ENCODE results near the gene MAEA.
"Not testable (repeated sequence)": the region's sequence is repeated elsewhere in the genome, so short reads cannot be mapped to it uniquely, and the experiment has no call there.

The MAEA gene

DNA sequence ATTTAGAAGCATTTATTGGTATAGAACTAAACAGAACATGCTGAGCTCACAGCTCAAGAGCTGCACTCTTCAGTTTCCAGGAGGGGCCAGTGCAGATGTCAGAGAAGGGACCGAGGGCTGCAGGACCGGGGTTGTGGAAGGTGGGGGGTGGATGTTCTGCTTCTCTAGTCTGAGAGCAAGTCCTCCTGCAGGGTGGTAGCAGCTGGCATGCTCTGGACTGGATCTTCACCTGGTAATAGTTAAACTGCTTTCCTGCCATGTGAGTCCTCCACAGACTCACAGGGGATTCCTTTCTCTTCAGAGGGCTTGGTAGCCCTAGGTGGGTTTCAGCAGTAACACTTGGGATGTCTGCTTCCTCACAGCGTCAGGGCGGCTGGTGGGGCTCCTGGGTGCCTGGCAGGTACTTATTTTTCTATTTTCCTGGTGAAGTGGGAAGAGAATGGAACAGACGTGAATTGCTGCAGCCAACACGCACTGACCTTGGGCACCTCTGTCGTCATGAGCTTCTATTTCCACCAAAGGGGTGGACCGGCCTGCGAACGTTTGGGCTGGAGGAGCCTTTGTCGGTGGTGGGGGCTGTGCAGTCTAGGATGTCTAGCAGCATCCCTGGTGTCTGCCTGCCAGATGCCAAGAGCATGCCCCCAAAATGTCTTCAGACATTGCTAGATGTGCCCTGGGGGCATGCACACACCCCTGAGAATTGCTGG is 2.5 kb downstream of the MAEA start:
- Histone ChIP-seq H3K4me1 (ENCODE audit: insufficient read depth, low read length, severe bottlenecking) (peaks cover 51% of the 10 kb centered on the region), H3K9ac (ENCODE audit: low read length) (no peak overlapping the region; the same call in 1 of the 2 replicates), H4K20me1 (ENCODE audit: insufficient read depth, low read length) (no peaks in the 10 kb centered on the region), H3F3A (ENCODE audit: insufficient read depth, low read length) (no peaks in the 10 kb centered on the region), H3K9me2 (ENCODE audit: low read depth, low read length) (no peaks in the 10 kb centered on the region), H3K4me3 (ENCODE audit: low read depth, low read length, poor library complexity, severe bottlenecking) (no peak overlapping the region), H2AFZ (ENCODE audit: low read length) (no peak overlapping the region), H3K27me3 (ENCODE audit: insufficient read depth, low read length) (no peaks in the 10 kb centered on the region), H3K79me2 (ENCODE audit: insufficient read depth, low read length) (peaks cover 32% of the 10 kb centered on the region), H3K36me3 (ENCODE audit: insufficient read depth, low read length) (no peaks in the 10 kb centered on the region), H3K9me3 (ENCODE audit: low read length) (no peaks in the 10 kb centered on the region), H3K27ac (ENCODE audit: low read depth, low read length, poor library complexity, severe bottlenecking) (no peak overlapping the region), H3K4me2 (ENCODE audit: low read length) (peak overlapping the region; percentile 96)
- TF ChIP-seq, protein P1, sequence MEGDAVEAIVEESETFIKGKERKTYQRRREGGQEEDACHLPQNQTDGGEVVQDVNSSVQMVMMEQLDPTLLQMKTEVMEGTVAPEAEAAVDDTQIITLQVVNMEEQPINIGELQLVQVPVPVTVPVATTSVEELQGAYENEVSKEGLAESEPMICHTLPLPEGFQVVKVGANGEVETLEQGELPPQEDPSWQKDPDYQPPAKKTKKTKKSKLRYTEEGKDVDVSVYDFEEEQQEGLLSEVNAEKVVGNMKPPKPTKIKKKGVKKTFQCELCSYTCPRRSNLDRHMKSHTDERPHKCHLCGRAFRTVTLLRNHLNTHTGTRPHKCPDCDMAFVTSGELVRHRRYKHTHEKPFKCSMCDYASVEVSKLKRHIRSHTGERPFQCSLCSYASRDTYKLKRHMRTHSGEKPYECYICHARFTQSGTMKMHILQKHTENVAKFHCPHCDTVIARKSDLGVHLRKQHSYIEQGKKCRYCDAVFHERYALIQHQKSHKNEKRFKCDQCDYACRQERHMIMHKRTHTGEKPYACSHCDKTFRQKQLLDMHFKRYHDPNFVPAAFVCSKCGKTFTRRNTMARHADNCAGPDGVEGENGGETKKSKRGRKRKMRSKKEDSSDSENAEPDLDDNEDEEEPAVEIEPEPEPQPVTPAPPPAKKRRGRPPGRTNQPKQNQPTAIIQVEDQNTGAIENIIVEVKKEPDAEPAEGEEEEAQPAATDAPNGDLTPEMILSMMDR (IDR thresholded peaks at IDR 0.05; ENCODE audit: low read length): no peak
- TF ChIP-seq EZH2 (IDR thresholded peaks at IDR 0.05; ENCODE audit: borderline replicate concordance, low read length): no peak

GRCh38 chr4:1292703-1293011 is 3.0 kb downstream of the MAEA start:
- H2AFZ ChIP-seq (ENCODE audit: low read length); H3K9me2 ChIP-seq (ENCODE audit: low read depth, low read length); H3K36me3 ChIP-seq (ENCODE audit: insufficient read depth, low read length); H3K4me2 ChIP-seq (ENCODE audit: low read length); H3K27me3 ChIP-seq (ENCODE audit: insufficient read depth, low read length); H3F3A ChIP-seq (ENCODE audit: insufficient read depth, low read length); H4K20me1 ChIP-seq (ENCODE audit: insufficient read depth, low read length); H3K9ac ChIP-seq (ENCODE audit: low read length); H3K9me3 ChIP-seq (ENCODE audit: low read length); H3K27ac ChIP-seq (ENCODE audit: low read depth, low read length, poor library complexity, severe bottlenecking); H3K4me3 ChIP-seq (ENCODE audit: low read depth, low read length, poor library complexity, severe bottlenecking): not testable (repeated sequence)
- peaks cover 32% of the 10 kb centered on the region for H3K79me2 ChIP-seq (ENCODE audit: insufficient read depth, low read length)
- peaks cover 51% of the 10 kb centered on the region for H3K4me1 ChIP-seq (ENCODE audit: insufficient read depth, low read length, severe bottlenecking)

GRCh38 chr4:1293531-1293941 is 3.8 kb downstream of the MAEA start:
- Histone ChIP-seq H4K20me1 (ENCODE audit: insufficient read depth, low read length) (no peaks in the 10 kb centered on the region), H3K4me3 (ENCODE audit: low read depth, low read length, poor library complexity, severe bottlenecking) (peak overlapping the region; percentile 7), H3K4me2 (ENCODE audit: low read length) (peak overlapping the region; percentile 42), H3K9me3 (ENCODE audit: low read length) (no peaks in the 10 kb centered on the region), H3K27me3 (ENCODE audit: insufficient read depth, low read length) (no peaks in the 10 kb centered on the region), H2AFZ (ENCODE audit: low read length) (no peak overlapping the region), H3K79me2 (ENCODE audit: insufficient read depth, low read length) (peaks cover 32% of the 10 kb centered on the region), H3K9ac (ENCODE audit: low read length) (peak overlapping the region; percentile 22; the same call in 1 of the 2 replicates), H3K9me2 (ENCODE audit: low read depth, low read length) (no peaks in the 10 kb centered on the region), H3F3A (ENCODE audit: insufficient read depth, low read length) (no peaks in the 10 kb centered on the region), H3K27ac (ENCODE audit: low read depth, low read length, poor library complexity, severe bottlenecking) (peak overlapping the region; percentile 71), H3K36me3 (ENCODE audit: insufficient read depth, low read length) (no peaks in the 10 kb centered on the region), H3K4me1 (ENCODE audit: insufficient read depth, low read length, severe bottlenecking) (peaks cover 51% of the 10 kb centered on the region)
- TF ChIP-seq EZH2 (IDR thresholded peaks at IDR 0.05; ENCODE audit: borderline replicate concordance, low read length): no peak

DNA sequence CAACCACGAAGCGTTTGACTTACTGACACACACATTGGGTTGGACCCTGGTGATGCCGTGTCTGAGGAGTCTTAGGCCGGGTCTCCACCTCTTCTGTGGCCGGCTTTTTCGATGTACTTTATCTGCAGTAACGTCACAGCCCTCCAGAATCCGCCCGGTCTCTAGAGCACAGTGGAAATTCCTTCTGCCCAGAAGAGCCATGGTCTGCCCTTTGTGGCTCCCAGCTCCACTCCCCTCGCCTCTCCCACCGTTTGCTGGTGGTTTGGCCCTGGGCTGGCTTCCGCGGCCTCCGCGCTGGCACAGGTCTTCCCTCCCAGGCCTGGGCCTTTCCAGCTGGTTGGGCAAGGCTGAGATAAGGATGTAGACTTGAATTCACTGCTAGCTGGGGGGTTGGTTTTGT is 4.3 kb downstream of the MAEA start:
- Histone ChIP-seq H4K20me1 (ENCODE audit: insufficient read depth, low read length) (no peaks in the 10 kb centered on the region), H3K79me2 (ENCODE audit: insufficient read depth, low read length) (peaks cover 32% of the 10 kb centered on the region)

More for the DNA sequence above, 4.3 kb downstream of the MAEA start:
- Histone ChIP-seq H3K4me2 (ENCODE audit: low read length) (peak overlapping the region; percentile 42), H3K27me3 (ENCODE audit: insufficient read depth, low read length) (no peaks in the 10 kb centered on the region), H3K4me1 (ENCODE audit: insufficient read depth, low read length, severe bottlenecking) (peaks cover 48% of the 10 kb centered on the region), H3K9me3 (ENCODE audit: low read length) (no peaks in the 10 kb centered on the region), H2AFZ (ENCODE audit: low read length) (no peak overlapping the region), H3K4me3 (ENCODE audit: low read depth, low read length, poor library complexity, severe bottlenecking) (peak overlapping the region; percentile 7), H3K36me3 (ENCODE audit: insufficient read depth, low read length) (no peaks in the 10 kb centered on the region), H3K9me2 (ENCODE audit: low read depth, low read length) (no peaks in the 10 kb centered on the region), H3K9ac (ENCODE audit: low read length) (peak overlapping the region; percentile 22; the same call in 1 of the 2 replicates), H3K27ac (ENCODE audit: low read depth, low read length, poor library complexity, severe bottlenecking) (peak overlapping the region; percentile 71), H3F3A (ENCODE audit: insufficient read depth, low read length) (no peaks in the 10 kb centered on the region)
- TF ChIP-seq, protein P1 (IDR thresholded peaks at IDR 0.05; ENCODE audit: low read length): no peak
- no peak for TF ChIP-seq EZH2 (IDR thresholded peaks at IDR 0.05; ENCODE audit: borderline replicate concordance, low read length)

All from OCI-LY1 (cell line).